ENCODE data around the gene AXIN1.
"Not testable (repeated sequence)": the region's sequence is repeated elsewhere in the genome, so short reads cannot be mapped to it uniquely, and the experiment has no call there.

The AXIN1 gene

DNA sequence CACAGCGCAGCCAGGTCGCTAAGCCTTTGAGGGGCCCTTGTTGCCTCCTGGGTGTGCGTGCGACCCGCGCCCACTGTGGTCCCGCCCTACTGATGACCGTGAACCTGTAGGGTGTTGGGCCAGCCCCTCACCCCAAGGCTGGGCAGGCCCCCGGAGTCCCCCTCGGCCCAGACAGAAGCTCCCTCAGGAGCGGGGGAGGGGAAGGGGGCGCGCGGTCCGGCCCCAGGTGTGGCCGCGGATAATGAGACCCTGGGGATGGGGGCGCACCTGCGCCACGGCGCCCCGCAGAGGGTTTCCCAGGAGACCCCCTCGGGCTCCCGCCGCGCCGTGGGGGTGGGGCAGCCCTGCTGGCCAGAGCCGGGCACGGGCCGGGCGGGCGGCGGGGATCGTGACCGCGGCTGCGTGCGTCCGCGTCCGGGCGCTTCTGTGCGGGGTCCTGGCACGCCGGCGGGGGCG lies 72.5 kb downstream of the AXIN1 start:
- no peak for DNase-seq

DNA sequence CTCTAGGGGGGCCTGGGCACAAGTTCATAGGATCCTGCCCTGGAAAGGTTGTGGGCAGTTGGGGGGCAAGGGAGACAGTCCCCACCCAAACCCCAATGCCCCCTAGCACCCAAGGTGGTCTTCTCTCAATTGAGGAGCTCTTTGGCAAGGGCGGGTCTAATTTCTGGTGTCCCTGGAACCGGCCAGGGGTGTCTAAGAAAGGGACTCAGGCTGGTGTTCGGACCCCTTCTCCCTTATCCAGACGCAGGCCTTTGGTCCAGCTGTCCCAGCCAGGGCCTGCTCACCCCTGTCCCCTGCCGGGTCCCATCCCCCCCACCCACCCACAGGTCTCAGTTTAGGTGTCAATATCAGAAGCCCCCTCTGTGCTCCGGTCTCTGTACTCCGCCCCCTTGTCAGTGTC lies 73.0 kb downstream of the AXIN1 start:
- no peak for DNase-seq

DNA sequence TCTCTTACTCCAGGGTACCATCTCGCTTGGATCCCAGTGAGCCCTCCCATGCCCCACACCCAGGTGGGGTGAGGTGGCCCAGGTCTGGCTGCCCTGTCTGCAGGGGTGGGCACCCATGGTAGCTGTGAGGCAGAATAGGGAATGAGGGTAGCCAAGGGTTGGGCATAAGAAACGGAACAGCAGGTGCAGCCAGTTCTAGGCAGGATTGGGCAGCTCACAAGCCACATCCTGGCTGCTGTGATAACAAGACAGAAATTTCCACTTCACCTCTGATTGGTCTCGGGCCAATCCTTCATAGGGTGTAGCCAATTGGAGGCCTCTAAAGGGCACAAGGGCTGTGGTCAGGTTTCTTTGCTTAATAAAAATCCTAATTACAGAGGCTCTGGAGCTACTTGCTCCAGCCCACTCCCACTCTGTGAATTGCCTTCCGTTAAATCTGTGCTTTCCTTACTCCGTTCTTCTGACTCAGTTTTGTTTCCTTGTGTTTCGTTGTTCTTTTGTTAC lies 73.6 kb downstream of the AXIN1 start:
- DNase-seq, result peak; percentile 7

DNA sequence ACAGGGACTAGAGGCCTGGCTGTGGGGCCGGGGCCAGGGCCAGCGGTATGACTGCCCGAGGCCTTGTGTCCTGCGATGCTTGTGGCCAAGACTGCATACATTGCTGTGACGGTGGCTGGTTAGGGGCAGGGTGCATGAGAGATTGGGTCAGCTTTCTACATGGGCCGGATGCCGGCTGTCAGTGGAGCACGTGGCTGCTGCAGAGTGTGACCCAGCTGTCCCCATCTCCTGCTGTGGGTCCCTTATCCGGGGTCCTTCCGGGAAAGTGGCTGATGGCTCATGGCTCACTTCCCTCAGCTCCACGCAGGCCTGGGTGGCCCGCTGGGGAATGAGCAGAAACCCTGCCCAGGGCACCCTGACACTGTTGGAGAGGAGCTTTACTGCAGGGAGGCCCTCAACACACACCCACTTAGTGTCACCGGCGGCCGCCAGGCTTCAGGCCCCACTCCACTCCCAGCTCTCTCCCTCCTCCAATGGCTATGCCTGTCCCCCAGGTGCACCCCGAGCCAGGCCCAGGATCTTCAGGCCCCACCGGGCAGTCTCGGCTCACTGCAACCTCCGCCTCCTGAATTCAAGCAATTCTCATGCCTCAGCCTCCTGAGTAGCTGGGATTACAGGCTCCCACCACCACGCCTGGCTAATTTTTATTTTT lies 76.0 kb downstream of the AXIN1 start:
- no peak for DNase-seq

DNA sequence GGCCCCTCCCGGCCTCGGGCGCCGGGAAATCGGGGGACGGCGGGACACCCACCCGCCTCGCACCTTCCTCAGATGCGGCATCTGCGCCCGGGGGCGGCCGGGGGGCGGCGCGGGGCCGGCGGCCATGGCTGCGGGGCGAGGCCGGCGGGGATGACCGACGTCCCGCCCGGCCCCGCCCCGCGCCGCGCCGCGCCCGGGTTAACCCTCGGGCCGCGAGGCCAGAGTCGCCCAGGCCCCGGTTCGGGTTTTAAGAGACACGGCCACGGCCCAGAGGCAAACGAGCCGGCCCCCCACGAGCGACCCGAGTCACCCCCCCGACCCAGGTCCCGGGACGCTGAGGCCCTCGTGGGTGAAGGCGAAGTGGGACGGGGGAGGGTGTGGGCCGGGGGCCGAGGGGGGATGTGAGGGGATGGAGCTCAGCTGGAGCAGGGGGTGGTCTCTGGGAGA lies 76.7 kb downstream of the AXIN1 start, which contains the start of gene RGS11:
Gene RGS11 (minus strand): TSS at position 159 of the 447 bp plus-strand sequence. CDS start 33 bp downstream, at position 126.
- DNase-seq, result no peak

DNA sequence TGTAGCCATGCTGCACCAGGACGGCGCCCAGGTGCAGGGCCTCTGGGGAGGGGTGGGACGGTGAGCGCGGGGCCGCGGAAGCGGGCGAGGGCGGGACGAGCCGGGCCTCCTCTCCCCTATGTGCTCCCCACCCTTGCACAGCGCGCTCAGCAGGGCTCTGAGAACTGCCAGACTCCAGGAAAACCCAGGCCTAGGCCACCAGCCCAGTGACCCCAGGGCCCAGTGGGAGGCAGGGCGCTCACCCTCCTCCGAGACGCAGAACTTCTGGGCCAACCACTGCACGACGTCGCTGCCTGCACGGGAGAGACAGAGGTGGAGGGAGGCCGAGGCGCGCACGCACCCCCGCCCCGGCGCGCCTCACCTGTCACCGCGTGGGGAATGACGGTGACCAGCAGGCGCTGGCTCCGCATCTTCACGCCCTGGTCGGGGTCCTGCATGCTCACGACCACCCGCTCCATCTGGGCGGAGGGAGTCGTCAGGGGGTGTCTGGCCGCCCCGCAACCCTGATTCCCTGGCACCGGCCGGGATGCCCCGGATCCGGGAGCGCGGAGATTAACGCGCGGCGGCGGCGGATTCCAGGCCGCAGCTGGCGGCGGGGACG lies 77.4 kb downstream of the AXIN1 start:
- DNase-seq, result no peak

DNA sequence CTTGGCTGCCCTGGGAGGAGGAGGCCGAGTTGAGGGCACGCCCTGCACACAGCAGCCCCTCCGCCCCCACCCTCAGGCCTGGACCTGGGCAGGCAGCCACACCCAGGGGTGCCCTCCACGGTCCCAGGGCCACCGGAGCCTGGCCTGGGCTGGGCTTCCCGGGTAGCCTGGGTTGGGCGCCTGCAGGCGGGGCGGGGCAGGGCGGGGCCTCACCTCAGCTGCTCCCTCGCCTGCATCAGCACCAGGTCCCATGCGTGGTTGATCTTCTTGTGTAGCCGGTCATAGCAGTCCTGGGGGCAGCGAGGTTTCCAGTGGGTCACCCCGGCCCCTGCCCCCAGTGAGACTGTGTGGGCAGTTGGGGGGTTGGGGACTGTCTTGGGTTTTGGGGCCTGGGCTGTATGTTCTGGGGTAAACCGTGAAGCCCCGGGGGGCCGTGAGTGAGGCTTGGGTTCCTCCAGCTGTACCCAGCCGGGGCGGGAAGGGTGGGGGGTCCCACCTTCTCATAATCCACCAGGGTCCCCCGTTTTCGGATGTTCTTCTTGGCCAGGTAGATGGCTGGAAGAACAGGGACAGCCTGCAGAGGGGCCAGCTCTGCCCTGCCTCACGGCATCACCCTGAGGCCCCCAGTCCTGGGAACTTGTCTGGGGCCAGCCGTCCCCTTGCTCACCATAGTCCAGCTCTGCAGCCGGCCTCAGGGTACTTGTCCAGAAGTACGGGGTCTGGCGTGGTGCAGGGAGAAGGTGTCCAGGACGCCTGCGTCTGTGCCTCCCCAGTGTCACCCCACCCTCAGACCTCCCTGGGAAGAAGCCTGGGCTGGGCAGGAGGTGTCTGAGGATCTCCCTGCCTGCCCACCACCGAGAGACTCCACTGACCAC lies 78.7 kb downstream of the AXIN1 start:
- no peak for DNase-seq

DNA sequence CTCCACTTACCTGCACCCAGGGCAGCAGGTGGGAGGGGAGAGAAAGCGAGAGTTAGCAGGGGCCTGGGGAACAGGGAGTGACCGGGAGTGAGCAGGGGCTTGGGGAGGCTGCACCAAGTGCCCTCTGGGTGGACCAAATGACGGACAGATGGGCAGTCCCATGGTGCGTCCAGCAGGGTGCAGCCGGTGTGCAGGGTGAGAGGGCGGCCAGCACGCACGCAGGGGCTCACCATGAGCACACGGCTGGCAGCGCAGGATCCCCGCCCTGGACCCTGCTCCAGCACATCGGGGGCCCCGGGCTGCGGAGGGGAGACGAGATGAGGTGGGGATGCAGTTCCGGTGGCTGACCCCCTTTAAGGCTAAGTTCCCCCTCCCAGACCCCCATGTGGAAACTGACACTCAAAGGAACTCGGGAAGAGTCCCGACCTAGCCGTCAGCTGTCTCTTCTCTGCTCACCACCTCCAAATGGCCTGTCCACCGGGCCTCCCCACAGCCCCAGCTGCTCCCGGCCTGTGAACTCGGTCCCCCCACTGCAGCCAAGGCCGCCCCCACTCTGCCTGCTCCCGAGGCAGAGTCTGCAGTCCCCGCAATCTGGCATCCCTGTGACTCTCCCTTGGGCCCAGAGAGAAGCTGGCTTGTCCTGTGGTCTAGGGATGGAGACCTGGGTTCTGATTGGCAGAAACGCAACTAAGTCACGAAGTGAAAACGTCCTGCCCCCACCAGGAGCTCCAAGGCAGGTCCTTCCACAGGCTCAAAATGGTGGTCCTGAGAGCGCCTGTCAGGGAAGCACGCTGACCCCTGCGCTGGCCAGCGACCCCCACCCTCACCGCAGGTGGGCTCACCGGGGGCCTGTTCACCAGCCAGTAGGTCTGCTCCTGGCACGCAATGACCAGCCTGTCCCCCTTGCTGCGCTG lies 79.6 kb downstream of the AXIN1 start:
- no peak for DNase-seq

DNA sequence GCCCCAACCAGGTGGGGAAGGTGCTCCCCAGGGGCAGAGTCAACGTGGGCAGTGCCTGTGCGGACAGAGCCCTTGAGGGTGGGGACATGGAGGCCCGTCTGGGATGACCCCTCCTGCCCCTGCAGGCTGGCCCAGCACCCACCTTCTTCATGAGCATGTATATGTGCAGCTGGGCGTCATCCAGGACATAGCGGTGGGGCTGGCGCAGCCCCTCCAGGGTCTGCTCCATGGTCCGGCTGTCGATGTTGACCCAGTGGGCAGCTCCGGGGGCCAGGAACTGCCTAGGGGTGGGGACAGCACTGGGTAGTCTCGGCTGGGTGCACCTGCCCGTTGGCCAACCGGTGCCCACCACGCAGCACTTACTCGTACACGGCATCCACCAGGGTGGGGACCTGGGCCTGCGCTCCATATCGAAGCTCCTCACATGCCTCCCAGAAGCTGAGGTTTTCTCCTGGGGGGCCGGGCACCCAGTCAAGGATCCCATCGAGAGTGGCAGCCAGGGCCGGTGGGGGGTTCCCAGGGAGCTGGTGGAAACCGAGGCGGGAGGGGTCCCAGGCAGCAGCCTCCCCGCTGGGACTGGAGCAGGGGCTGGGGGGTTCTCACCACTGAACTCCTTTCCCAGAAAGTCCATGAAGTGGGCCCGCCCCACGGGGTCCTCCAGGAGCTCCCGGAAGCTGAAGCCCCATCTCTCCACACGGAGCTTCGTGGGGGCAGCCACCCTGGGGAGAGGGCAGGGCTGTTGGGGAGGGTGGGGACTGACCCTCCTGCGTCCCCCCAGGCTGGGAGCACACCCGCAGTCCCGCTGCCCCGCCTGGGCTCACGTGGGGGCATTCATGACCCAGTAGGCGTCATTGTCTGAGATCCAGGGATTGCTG lies 81.9 kb downstream of the AXIN1 start:
- DNase-seq, result no peak

DNA sequence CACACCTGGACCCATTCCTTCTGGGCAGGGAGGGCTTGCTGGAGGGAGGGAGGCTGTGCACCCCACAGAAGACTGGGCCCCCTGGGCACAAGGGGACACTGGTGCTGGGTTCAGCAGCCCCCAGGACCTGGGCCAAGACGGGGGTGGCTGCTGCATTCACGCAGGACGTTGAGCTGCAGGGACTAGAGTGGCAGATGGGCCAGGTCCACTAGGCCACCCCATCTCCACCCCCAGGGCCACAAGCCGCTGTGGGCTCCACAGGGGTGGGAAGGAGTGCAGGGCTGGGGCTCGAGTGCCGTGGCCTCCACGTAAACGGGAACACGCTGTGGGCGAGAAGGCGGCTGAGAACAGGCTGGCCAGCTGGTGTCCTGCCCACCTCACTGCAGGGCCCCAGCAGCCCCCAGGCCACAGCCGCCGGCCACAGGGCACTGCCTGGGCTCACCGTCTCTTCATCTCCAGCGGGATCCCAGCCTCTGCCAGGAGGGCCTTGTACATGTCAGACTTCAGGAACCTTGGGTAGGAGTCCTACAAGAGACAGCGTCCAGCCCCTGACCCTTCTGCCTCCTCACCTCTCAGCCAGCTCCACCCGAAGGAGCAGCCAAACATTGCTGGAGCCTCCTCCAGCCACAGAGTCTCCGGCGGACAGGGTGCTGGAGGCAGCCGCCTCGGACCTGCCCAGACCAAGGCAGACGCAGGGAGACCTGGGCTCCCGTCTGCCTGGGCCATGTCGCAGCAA lies 83.3 kb downstream of the AXIN1 start:
- no peak for DNase-seq

DNA sequence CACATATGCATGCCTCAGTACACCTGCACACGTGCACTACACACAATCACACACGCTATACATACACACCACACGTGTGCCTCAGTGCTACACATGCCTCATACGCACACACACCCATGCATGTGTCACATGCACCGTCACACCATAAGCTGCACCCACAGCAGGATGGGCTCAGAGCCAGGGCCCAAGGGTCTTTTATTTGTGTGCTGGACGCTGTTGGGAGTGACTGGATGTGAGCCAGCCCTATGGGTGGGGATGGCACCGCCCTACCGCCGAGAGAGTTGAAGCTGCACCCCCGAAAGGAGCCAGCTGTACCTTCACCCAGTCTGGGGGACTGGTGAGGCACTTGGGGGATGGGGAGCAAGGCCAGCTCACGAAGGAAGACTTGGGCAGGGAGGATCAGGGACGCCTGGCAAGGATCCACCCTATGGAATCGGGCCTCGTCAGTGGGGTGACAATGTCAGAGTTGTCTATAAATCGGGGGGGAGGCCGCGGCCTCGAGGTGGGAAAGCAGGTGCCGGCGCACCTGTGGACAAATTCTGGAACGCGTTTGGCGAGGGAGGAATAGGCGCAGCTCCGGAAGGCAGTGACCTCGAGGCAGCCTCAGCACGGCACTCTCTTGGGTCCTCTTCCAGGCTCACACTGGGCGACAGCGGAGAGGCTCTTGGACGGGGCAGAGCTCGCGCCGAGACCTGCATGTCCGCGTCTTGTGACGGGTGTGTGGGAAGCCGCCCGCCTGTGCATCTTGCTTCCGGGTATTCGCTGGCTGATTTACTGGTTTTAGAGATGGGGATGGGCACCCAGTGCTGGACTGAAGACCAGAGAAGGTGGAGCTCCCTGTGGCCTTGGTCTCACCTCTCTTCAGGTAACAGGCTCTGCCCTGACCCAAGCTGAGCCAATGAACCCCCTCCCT lies 84.1 kb downstream of the AXIN1 start:
- DNase-seq, result no peak

DNA sequence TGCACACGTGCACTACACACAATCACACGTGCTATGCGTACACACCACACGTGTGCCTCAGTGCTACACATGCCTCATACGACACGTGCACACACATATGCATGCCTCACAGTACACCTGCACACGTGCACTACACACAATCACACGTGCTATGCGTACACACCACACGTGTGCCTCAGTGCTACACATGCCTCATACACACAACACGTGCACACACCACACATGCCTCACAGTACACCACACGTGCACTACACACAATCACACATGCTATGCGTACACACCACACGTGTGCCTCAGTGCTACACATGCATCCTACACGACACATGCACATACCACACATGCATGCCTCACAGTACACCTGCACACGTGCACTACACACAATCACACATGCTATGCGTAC lies 85.0 kb downstream of the AXIN1 start:
- DNase-seq, result not testable (repeated sequence)

DNA sequence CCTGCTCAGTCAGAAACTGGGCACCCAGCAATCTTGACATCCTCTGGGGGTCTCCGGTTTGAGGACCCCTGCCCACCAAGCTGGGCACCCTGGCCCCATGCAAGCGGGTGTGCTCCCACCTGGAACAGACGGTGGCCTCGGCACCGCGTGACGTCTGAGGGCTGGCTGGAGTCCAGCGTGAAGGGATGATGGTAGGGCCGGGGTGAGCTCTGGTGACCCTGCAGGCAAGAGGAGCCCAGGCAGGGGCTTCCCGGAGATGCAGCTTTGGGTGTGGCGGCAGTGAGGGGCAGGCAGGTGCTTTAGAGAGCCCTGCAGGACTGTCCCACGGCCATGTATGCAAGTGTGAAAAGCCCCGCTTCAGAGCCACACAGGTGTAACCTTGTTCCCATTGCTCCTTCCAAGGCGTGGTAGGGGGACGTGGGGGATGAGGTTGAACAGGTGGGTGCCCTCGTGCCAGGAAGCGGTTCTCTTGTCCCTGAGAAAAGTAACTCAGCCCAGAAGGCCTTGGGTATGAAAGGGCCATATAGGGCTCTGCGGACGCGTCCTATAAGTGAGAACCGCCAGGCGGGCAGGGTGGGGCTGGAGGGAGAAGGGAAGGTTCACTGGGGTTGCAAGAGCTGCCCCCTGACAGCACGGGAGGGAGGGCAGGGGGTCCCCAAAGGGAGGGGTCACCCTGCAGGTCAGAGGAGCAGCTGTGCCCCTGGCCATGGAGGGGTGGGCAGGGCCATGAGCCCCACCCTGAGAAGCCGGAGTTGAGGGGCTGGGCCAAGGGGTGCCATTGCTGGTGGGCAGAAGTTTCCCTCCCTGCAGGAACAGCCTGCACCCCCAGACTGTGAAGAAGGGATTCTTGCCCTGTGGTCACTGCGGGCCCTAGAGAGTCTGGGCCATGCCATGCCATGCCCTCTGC lies 86.0 kb downstream of the AXIN1 start:
- DNase-seq, result no peak

DNA sequence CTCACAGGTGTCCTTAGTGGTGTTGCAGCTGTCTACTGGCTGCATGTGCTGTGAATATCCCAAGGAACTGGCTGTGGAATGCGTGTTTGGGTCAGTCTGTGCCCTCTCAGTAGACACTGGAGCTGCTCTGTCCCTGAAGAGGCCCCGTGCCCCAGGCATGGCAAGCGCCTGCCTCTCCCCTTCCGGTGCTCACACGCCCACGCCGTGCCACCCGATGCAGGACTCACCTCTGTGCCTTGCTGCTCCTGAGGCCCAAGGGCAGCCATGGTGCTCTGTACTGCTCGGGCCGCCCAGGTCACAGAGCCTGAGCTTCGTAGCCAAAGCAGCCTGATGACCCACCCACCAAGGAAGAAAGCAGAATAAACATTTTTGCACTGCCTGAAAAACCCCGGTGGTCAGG lies 86.8 kb downstream of the AXIN1 start:
- DNase-seq, result no peak

DNA sequence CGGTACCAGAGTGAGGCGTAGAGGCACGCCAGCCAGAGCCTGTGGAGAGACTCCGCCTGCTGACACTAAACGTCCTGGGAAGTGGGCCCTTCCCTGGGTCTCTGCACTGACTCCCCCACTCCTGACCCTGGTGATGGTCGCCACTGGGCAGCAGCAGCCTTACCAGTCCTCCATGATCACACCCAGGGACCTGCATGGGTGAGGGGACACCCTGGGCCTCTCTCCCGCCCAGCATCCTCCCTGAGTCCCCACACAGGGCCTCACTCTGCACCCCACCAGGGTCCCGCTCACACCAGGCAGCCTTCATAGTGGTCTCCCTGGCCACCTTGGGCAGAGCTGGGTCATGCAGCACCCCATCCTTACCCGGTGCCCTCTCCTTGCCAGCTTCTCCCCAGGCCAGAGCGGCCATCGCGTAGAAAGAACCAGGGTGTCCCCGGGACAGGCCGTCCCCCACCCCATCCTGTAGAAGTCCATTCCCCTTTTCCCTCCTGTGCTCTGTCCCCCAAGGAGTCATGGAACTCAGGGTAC lies 87.5 kb downstream of the AXIN1 start:
- DNase-seq, result no peak

DNA sequence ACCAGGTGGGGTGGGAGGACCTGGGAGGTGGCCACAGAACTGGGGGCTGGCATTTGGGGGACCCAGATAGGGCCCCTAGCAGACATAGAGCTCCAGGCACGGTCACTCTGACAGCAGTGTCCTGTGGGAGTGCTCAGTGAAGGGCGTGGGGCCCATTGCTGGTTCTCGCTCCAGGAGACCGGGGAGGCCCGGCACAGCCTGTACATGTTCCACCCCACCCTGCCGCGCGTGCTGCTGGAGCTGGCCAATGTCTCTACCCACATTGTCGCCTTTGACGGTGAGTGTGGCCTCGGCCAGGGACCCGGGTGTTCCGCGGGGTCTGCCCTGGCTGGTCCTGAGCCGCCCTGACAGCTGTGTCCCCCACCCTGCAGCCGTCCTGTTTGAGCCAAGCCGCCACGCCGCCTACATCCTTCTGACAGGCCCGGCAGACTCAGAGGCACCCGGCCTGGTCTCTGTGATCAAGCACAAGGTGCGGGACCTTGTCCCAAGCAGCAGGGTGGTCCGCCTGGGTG lies 88.0 kb downstream of the AXIN1 start:
- no peak for DNase-seq

DNA sequence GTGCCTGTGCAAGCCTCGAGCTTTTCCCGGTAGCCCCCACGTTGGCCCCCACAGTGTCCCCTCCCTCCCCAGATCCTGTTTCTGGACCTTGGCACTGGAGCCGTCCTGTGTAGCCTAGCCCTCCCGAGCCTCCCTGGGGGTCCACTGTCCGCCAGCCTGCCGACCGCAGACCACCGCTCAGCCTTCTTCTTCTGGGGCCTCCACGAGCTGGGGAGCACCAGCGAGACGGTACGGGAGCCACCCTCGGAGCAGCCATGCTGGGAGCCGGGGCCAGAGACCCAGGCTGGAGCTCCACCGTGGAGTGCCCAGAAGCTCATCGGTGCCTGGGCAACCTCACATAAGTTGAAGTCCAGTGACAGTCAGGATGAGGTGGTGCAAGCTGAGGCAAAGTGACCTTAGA lies 88.6 kb downstream of the AXIN1 start:
- no peak for DNase-seq
